ENCODE data around the gene PCBD1.

Gene PCBD1

DNA sequence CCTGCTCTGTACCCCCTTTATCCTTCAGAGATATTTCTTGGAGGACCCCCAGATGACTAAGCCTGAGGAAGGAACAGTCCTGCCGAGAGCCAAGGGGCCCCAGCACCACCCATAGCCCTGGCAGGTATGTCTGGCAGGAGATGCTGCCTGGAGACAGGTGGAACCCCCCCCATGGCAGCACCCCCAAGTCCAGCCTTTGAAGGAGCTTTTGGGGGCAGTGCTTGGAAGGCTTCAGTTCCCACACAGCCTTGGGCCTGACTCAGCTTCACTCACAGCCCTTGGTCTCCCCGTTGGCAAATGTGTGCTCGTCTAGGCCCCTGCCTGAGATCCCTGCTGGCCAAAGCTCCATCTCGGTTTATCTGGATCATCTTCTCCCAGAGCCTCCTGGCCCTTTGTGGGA, 23.0 kb upstream of the PCBD1 start:
- in situ Hi-C loops (cut with HindIII; ENCODE audit: low pct_ligation_motif_present, low sequenced_read_pairs) = no loop called here

DNA sequence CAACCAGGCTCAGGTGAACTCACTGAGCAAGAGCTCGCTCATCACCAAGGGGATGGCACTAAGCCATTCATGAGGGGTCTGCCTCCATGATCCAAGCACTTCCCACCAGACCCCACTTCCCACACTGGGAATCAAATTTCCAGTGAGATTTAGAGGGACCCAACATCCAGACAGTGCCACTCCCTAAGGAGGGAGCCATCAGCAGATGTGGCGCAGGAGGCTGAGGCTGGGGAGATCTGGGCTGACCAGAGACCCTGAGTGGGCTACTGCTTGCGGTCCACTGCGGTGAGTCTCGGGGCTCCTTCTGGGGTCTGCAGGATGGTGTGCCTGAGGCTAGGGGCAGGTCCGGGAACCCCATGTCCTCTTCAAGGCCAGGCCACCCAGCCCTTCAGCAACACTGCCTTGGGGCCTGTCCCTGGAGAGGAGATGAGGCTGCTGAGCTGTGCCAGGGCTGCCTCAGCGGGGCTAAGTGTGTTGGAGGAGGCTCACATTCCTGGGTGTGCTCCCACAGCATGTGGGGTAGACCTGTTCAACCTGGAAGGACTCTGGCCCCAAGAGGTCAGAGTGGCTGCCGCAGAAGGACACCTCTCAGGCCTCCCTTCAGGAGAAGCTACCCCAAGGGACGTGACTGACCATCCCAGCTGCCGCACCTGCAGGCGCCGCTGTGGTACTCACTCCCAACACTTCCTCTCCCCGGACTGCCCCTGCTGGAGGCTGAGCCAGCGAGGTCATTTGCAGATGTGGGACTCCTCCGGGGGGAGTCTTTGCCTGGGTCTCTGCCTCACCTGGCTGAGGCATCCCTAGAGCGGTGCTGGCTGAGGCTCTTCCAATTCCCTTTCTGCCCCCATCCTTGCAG, 22.3 kb upstream of the PCBD1 start:
- in situ Hi-C loops (cut with HindIII; ENCODE audit: low pct_ligation_motif_present, low sequenced_read_pairs) = no loop called here

More for the DNA sequence above, 23.0 kb upstream of the PCBD1 start:
- no peaks in the 10 kb centered on the region for H3K36me3 ChIP-seq (replicated peaks)
- no peak overlapping the region for H3K27ac ChIP-seq
- peaks cover 16% of the 10 kb centered on the region for H3K27me3 ChIP-seq (replicated peaks)
- no peak overlapping the region for H3K4me3 ChIP-seq (ENCODE audit: low read depth, low read length)
- TF ChIP-seq, protein P1, sequence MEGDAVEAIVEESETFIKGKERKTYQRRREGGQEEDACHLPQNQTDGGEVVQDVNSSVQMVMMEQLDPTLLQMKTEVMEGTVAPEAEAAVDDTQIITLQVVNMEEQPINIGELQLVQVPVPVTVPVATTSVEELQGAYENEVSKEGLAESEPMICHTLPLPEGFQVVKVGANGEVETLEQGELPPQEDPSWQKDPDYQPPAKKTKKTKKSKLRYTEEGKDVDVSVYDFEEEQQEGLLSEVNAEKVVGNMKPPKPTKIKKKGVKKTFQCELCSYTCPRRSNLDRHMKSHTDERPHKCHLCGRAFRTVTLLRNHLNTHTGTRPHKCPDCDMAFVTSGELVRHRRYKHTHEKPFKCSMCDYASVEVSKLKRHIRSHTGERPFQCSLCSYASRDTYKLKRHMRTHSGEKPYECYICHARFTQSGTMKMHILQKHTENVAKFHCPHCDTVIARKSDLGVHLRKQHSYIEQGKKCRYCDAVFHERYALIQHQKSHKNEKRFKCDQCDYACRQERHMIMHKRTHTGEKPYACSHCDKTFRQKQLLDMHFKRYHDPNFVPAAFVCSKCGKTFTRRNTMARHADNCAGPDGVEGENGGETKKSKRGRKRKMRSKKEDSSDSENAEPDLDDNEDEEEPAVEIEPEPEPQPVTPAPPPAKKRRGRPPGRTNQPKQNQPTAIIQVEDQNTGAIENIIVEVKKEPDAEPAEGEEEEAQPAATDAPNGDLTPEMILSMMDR (IDR thresholded peaks at IDR 0.05; ENCODE audit: low read depth, low read length, missing control alignments) = no peak
- DNase-seq = no peak

DNA sequence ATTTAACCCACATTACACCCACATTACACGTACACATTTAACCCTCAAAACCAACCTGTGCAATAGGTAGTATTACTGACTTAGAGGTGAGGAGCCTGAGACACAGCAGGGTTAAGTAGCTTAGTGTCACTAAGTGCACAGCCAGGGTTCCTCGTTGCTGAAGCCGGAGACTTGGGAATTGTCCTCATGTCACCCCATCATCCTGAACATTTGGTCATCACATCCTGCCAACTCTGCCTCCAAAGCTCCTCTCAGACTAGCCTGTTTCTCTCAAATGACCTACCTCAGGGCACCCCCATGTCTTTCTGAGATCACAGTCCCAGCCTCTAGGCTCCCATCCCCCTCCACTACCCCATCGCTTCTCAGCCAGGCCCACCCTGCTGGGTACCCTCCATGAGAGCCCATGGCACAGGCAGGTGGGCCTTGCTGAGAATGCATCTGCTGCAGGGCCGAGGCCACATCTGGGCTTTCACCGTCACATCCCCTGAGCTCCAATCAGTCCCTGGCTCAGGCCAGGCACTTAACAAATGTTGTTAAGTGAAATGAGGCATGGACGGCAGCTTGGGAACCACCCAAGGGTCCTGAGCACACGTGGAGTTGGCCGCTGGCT, 21.1 kb upstream of the PCBD1 start:
- in situ Hi-C loops (cut with HindIII; ENCODE audit: low pct_ligation_motif_present, low sequenced_read_pairs) = no loop called here
- no peak for DNase-seq
- Histone ChIP-seq H3K27ac (no peak overlapping the region), H3K36me3 (replicated peaks) (no peaks in the 10 kb centered on the region), H3K4me3 (ENCODE audit: low read depth, low read length) (no peak overlapping the region), H3K27me3 (replicated peaks) (peaks cover 6% of the 10 kb centered on the region)
- TF ChIP-seq, protein P1 (IDR thresholded peaks at IDR 0.05; ENCODE audit: low read depth, low read length, missing control alignments) = no peak

More for the DNA sequence above, 22.3 kb upstream of the PCBD1 start:
- Histone ChIP-seq H3K36me3 (replicated peaks) (no peaks in the 10 kb centered on the region), H3K4me3 (ENCODE audit: low read depth, low read length) (no peak overlapping the region), H3K27me3 (replicated peaks) (peaks cover 16% of the 10 kb centered on the region), H3K27ac (no peak overlapping the region)
- TF ChIP-seq, protein P1 (IDR thresholded peaks at IDR 0.05; ENCODE audit: low read depth, low read length, missing control alignments) = no peak
- no peak for DNase-seq

DNA sequence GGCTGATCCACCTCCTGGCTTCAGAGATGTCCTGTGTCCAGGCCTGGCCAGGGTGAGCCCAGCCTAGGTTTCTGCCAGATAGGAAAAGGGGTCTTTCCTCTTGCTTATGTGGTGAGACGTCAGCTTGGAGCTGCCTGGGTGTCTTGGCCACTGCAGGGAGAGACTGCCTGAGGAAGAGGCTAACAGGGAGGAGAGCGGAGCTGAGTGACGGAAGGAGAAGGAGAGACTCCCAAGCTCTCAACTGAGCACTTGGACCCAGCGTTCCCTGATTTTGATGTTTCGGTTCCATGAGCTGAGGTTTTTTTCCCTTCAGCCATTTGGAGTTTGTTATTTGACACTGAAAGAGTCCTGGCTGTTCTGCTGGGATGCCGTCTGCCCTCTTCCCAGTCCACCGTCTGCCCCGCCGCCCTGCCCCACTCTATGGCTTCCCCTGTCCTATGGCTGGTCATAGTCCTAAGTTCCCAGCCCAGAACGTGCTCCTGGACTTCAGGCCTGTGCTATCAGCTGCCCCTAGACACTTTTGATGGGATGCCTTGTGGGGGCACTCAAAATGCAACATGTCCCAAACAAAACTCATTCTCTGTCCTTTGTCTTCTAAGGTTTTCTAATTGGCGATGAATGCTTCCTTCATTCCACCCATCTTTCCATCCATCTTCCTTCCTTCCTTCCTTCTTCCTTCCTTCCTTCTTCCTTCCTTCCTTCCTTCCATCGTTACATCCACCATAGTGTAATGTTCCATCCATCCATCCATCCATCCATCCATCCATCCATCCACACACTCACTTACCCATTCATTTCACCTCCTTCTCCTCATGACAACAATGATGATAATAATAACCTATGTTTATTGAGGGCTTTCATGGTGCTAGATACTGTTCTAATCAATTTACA, 20.3 kb upstream of the PCBD1 start:
- no peak overlapping the region for H3K4me3 ChIP-seq (ENCODE audit: low read depth, low read length)
- TF ChIP-seq, protein P1 (IDR thresholded peaks at IDR 0.05; ENCODE audit: low read depth, low read length, missing control alignments) = no peak
- in situ Hi-C loops (cut with HindIII; ENCODE audit: low pct_ligation_motif_present, low sequenced_read_pairs) = no loop called here
- H3K27me3 ChIP-seq (replicated peaks) = no peaks in the 10 kb centered on the region
- no peak overlapping the region for H3K27ac ChIP-seq
- DNase-seq = no peak
- no peaks in the 10 kb centered on the region for H3K36me3 ChIP-seq (replicated peaks)

DNA sequence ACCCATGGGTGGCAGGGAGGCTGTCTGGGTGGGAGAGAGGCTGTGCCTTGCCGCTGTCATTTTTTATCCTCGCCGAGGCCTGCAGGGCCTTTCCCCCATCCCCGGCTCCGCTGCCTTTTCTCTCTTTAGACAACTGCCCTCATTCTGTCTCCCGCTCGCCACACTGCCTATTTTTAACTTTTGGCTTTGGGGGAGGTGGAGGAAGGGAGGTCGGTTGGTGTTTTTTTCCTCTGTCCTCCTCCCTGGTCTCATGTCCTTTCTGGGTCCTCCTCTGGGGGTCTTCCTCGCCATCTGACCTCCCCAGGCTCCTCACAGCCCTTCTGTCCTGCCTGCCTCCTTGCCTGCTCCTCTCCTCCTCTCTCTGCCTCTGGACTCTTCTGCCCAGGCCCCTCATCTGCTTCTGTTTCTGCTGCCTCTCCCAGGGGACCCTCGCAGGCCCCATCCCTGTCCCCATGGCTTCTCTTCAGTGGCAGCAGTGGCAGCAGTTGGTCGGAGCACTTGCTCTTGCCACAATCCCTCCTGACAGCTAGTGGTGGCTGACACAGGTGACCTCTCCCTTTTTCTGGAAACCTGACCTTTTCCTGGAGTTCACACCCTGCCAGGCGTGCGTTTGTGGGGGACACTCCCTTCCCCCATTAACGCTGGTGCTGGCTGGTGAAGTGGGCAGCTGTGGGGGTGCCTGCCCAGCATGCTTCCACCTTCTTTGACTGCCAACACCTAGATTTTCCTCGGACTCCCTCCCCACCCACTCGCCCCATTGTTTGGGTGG, 19.5 kb upstream of the PCBD1 start:
- H3K27me3 ChIP-seq (replicated peaks) = no peaks in the 10 kb centered on the region
- no peak for DNase-seq
- TF ChIP-seq, protein P1 (IDR thresholded peaks at IDR 0.05; ENCODE audit: low read depth, low read length, missing control alignments) = no peak
- H3K4me3 ChIP-seq (ENCODE audit: low read depth, low read length) = no peak overlapping the region
- no peaks in the 10 kb centered on the region for H3K36me3 ChIP-seq (replicated peaks)
- in situ Hi-C loops (cut with HindIII; ENCODE audit: low pct_ligation_motif_present, low sequenced_read_pairs) = no loop called here
- no peak overlapping the region for H3K27ac ChIP-seq

Data from brain microvascular endothelial cell (primary cell).